ENCODE measurements around the gene UVSSA. TPM values are rescaled to one million over a fixed set of nuclear protein-coding genes. Genes with fewer than 3 reads are reported as not detected.

UVSSA gene
- total RNA-seq, 1 experiment from 2014 or later = 26.3 TPM

DNA sequence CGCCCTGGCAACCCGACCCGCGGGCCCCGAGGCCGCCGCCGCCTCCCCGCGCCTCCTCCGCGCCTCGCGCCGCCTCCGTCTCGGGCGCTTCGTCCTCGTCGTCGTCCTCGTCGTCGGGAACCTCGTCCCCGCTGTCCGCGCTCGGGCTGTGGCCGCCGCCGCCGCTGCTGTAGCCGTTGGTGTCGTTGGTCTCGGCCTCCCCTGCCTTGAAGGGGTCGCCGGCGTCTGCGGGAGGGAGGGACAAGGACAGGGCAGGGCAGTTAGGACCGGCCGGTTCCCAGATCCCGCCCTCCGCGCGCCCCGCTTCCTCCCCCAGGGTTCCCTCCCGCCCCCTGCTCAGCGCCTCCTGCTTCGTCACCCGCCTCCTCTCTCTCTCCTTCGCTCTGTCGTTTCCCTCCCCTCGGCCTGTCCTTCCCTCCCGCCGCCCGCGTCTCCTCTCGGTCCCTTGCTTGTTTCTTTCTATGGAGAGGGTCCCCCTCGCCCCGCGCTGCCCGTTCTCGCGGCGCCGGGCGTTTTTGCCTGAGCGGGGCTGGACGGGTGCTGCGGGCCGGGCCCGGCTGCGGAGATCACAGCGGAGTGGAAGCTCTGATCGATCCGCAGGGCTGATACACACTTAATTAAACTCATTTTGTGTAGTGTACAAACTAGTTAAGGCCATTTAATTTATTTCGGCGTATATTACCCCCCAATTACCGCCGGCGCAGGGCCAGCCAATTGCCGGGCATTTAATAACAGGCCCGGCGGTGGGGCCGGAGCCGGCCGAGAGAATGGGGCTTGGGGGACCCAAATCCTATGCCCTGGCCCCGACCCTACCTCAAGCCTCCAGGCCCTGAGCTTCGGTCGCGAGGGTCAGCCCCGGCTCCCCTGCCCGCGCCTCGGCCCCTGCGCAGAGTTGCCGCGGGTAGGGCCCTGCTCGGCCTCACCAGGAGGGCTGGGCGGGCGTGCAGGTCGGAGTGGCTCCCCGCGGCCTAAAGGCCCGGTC is 56.9 kb downstream of the UVSSA start:
- Mint-ChIP-seq H3K27me3 (ENCODE audit: insufficient read depth, unreplicated experiment) (no peaks in the 10 kb centered on the region), H3K9me3 (ENCODE audit: unreplicated experiment) (no peaks in the 10 kb centered on the region), H3K4me3 (ENCODE audit: unreplicated experiment) (no peak overlapping the region), H3K36me3 (ENCODE audit: insufficient read depth, unreplicated experiment) (no peaks in the 10 kb centered on the region), H3K27ac (ENCODE audit: unreplicated experiment) (no peak overlapping the region), H3K4me1 (ENCODE audit: low read depth, unreplicated experiment) (no peaks in the 10 kb centered on the region)
- ChIA-PET POLR2A (no interaction called here), CTCF (no interaction called here)
- Histone ChIP-seq H3K9me3 (no peaks in the 10 kb centered on the region), H3K27me3 (replicated peaks; ENCODE audit: control insufficient read depth, insufficient read depth, low read length) (no peaks in the 10 kb centered on the region), H3K4me1 (no peaks in the 10 kb centered on the region), H3K36me3 (ENCODE audit: control insufficient read depth, insufficient read depth, low read length) (no peaks in the 10 kb centered on the region), H3K4me3 (ENCODE audit: low read depth, low read length) (no peak overlapping the region)
- TF ChIP-seq CTCF (IDR thresholded peaks at IDR 0.05; ENCODE audit: insufficient read depth in 1 of 2, low read depth in 1 of 2, low read length in 1 of 2, severe bottlenecking in 1 of 2, unreplicated experiment in 1 of 2) = no peak
- DNase-seq = no peak
- intact Hi-C loops (cut with micrococcal nuclease; ENCODE audit: unreplicated experiment) = no loop called here
- no TSS peak for BruUV-seq (replicated peaks)

- no peaks in the 10 kb centered on the region for H3K4me1 ChIP-seq
- H3K36me3 Mint-ChIP-seq (ENCODE audit: insufficient read depth, unreplicated experiment) = no peaks in the 10 kb centered on the region
- H3K36me3 ChIP-seq (ENCODE audit: control insufficient read depth, insufficient read depth, low read length) = no peaks in the 10 kb centered on the region
- POLR2A ChIA-PET = no interaction called here
- no peak overlapping the region for H3K4me3 Mint-ChIP-seq (ENCODE audit: unreplicated experiment)
- CTCF ChIA-PET = no interaction called here
- BruUV-seq (replicated peaks) = no TSS peak
- no peaks in the 10 kb centered on the region for H3K27me3 Mint-ChIP-seq (ENCODE audit: insufficient read depth, unreplicated experiment)
- intact Hi-C loops (cut with micrococcal nuclease; ENCODE audit: unreplicated experiment) = no loop called here
- no peak for TF ChIP-seq CTCF (IDR thresholded peaks at IDR 0.05; ENCODE audit: insufficient read depth in 1 of 2, low read depth in 1 of 2, low read length in 1 of 2, severe bottlenecking in 1 of 2, unreplicated experiment in 1 of 2)
- no peaks in the 10 kb centered on the region for H3K9me3 ChIP-seq
- H3K27ac Mint-ChIP-seq (ENCODE audit: unreplicated experiment) = no peak overlapping the region
- H3K4me1 Mint-ChIP-seq (ENCODE audit: low read depth, unreplicated experiment) = no peaks in the 10 kb centered on the region
- no peaks in the 10 kb centered on the region for H3K27me3 ChIP-seq (replicated peaks; ENCODE audit: control insufficient read depth, insufficient read depth, low read length)
- no peak for DNase-seq
- no peak overlapping the region for H3K4me3 ChIP-seq (ENCODE audit: low read depth, low read length)
- no peaks in the 10 kb centered on the region for H3K9me3 Mint-ChIP-seq (ENCODE audit: unreplicated experiment)
Observed at GRCh38 chr4:1404573-1405253, 57.7 kb downstream of the UVSSA start.

GRCh38 chr4:1405254-1405635 is 58.2 kb downstream of the UVSSA start:
- no peaks in the 10 kb centered on the region for H3K27me3 Mint-ChIP-seq (ENCODE audit: insufficient read depth, unreplicated experiment)
- intact Hi-C loops (cut with micrococcal nuclease; ENCODE audit: unreplicated experiment) = no loop called here
- no TSS peak for BruUV-seq (replicated peaks)
- H3K4me1 ChIP-seq = no peaks in the 10 kb centered on the region
- no peak for DNase-seq
- no peak overlapping the region for H3K27ac Mint-ChIP-seq (ENCODE audit: unreplicated experiment)
- no peaks in the 10 kb centered on the region for H3K27me3 ChIP-seq (replicated peaks; ENCODE audit: control insufficient read depth, insufficient read depth, low read length)
- no peak overlapping the region for H3K4me3 Mint-ChIP-seq (ENCODE audit: unreplicated experiment)
- no peaks in the 10 kb centered on the region for H3K9me3 Mint-ChIP-seq (ENCODE audit: unreplicated experiment)
- H3K36me3 ChIP-seq (ENCODE audit: control insufficient read depth, insufficient read depth, low read length) = no peaks in the 10 kb centered on the region
- TF ChIP-seq CTCF (IDR thresholded peaks at IDR 0.05; ENCODE audit: insufficient read depth in 1 of 2, low read depth in 1 of 2, low read length in 1 of 2, severe bottlenecking in 1 of 2, unreplicated experiment in 1 of 2) = no peak
- CTCF ChIA-PET = no interaction called here
- no peaks in the 10 kb centered on the region for H3K9me3 ChIP-seq
- no peaks in the 10 kb centered on the region for H3K36me3 Mint-ChIP-seq (ENCODE audit: insufficient read depth, unreplicated experiment)
- no peak overlapping the region for H3K4me3 ChIP-seq (ENCODE audit: low read depth, low read length)
- POLR2A ChIA-PET = no interaction called here
- H3K4me1 Mint-ChIP-seq (ENCODE audit: low read depth, unreplicated experiment) = no peaks in the 10 kb centered on the region
